Colonic mucosa (tissue), 4 donors: ENCODE results near the gene CSTA. TPM values are rescaled to one million over a fixed set of nuclear protein-coding genes. Genes with fewer than 3 reads are reported as not detected.
A peak's percentile ranks its signal among the peaks of the same experiment; 100 is the strongest.

Source experiments
- DNase-seq: peaks from one replicate; pipeline ENCODE4 v3.0.0-alpha.2; 2020
- H3K27ac ChIP-seq: fragments of 200-600 bp; one replicate; pipeline ENCODE4 v1.8.0; 2021
- H3K27me3 ChIP-seq: fragments of 200-600 bp; one replicate; pipeline ENCODE4 v1.8.0; 2021
- H3K36me3 ChIP-seq: fragments of 200-600 bp; one replicate; pipeline ENCODE4 v1.8.0; 2021
- H3K4me1 ChIP-seq: fragments of 200-600 bp; one replicate; pipeline ENCODE4 v1.8.0; 2021; ENCODE audit warnings: mild to moderate bottlenecking
- H3K4me3 ChIP-seq: fragments of 200-600 bp; one replicate; pipeline ENCODE4 v1.8.0; 2021
- H3K9ac ChIP-seq, 2 donors: one replicate each; pipeline ENCODE4 v1.7.0; 2013; ENCODE audit warnings: control low read depth in 2 of 2, low read depth in 2 of 2, low read length in 2 of 2
- H3K9me3 ChIP-seq: fragments of 200-600 bp; one replicate; pipeline ENCODE4 v1.8.0; 2021
- CTCF ChIP-seq: fragments of 200-600 bp; IDR thresholded peaks from one replicate; pipeline ENCODE4 v1.8.0; 2022; ENCODE audit warnings: antibody characterized with exemption, mild to moderate bottlenecking
- intact Hi-C: fragments of 100-400 bp; cut with DNase I; formaldehyde crosslinking; loops from one replicate; pipeline ENCODE4 v1.14.1; 2022
- total RNA-seq, 2 donors: library from RNA; stranded (reverse); fragmentation: NEBNext Ultra II Directional in 1 of 2; extraction: Animal tissue kit (Norgen Biotek cat#: 25700) in 1 of 2; gene quantifications; one replicate each; pipeline ENCODE4 v1.2.1, GENCODE V29; 2021
- donor health status: healthy.
- donor health status: DM: no; HTN: no; CAD: no.
- donor health status: DM: no; HTN: no; CAD: no.

CSTA gene
- total RNA-seq, 2 donors from 2014 or later, result 1.2 TPM; not detected in 1

GRCh38 chr3:122295266-122296062 lies 29.6 kb upstream of the CSTA start:
- no peak for TF ChIP-seq CTCF
- no peak overlapping the region for H3K27ac ChIP-seq

DNA sequence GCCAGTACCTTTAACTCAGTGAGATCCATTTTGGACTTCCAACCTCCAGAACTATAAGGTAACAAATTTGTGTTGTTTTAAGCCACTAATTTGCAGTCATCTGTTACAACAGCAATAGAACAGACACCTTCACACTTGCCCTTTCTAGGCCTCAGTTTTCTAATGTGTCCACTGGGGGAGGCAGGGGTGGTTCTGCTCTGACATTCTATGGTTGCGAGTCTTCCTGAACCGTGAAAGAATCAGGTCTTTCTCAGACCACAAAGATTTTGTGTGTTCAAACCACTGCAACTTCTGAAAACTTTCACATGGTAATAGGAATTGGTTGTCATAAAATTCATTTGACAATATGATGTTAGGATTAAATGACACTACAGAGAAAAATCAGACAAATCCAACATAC lies 26.8 kb upstream of the CSTA start:
- Histone ChIP-seq H3K27ac (no peak overlapping the region), H3K4me1 (no peaks in the 10 kb centered on the region), H3K4me3 (no peak overlapping the region), H3K9me3 (no peaks in the 10 kb centered on the region), H3K36me3 (no peaks in the 10 kb centered on the region), H3K27me3 (no peaks in the 10 kb centered on the region), H3K9ac (no peak overlapping the region)
- no peak for TF ChIP-seq CTCF
- no peak for DNase-seq
- intact Hi-C loops, result no loop called here

More at GRCh38 chr3:122295266-122296062, 29.6 kb upstream of the CSTA start:
- Histone ChIP-seq H3K9me3 (no peaks in the 10 kb centered on the region), H3K36me3 (no peaks in the 10 kb centered on the region), H3K4me3 (no peak overlapping the region), H3K4me1 (no peaks in the 10 kb centered on the region), H3K27me3 (no peaks in the 10 kb centered on the region), H3K9ac (no peak overlapping the region)
- intact Hi-C loops, result no loop called here
- no peak for DNase-seq

DNA sequence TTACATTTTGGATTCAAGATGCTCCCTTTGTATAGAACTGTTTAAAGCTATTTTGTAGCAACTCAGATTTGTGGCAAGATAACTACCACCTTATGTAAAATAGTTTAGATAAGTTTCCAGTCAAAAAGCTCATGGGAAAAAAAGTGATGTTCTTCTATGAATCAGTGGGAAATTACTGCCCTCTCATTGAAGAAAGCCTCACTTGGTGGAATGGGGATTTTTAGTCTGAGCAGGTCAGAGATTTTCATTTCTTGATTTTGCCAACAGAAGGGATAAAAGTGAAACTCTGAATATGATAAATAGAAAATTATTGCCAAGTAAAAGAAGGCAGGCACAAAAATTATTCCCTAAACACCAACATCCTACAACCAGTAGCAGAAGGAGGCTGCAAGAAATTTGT lies 25.8 kb upstream of the CSTA start:
- no peaks in the 10 kb centered on the region for H3K9me3 ChIP-seq
- H3K4me1 ChIP-seq, result no peaks in the 10 kb centered on the region
- TF ChIP-seq CTCF, result no peak
- no peak for DNase-seq
- intact Hi-C loops, result no loop called here
- no peaks in the 10 kb centered on the region for H3K27me3 ChIP-seq
- no peak overlapping the region for H3K4me3 ChIP-seq
- no peak overlapping the region for H3K27ac ChIP-seq
- no peaks in the 10 kb centered on the region for H3K36me3 ChIP-seq
- no peak overlapping the region for H3K9ac ChIP-seq

- H3K4me3 ChIP-seq, result no peak overlapping the region
- no peaks in the 10 kb centered on the region for H3K27me3 ChIP-seq
- peak; percentile 40 for DNase-seq
- no peak overlapping the region for H3K9ac ChIP-seq
- no peaks in the 10 kb centered on the region for H3K36me3 ChIP-seq
- H3K4me1 ChIP-seq, result no peaks in the 10 kb centered on the region
- no peaks in the 10 kb centered on the region for H3K9me3 ChIP-seq
- intact Hi-C loops, result no loop called here
- peak; percentile 58 for TF ChIP-seq CTCF
- no peak overlapping the region for H3K27ac ChIP-seq
These were observed 25.1 kb upstream of the CSTA start for GRCh38 chr3:122299872-122300460.

GRCh38 chr3:122301063-122301462 lies 24.0 kb upstream of the CSTA start:
- no peak overlapping the region for H3K9ac ChIP-seq
- intact Hi-C loops, result no loop called here

More at GRCh38 chr3:122301063-122301462, 24.0 kb upstream of the CSTA start:
- no peak overlapping the region for H3K27ac ChIP-seq
- H3K36me3 ChIP-seq, result no peaks in the 10 kb centered on the region
- H3K4me3 ChIP-seq, result no peak overlapping the region
- no peaks in the 10 kb centered on the region for H3K9me3 ChIP-seq
- TF ChIP-seq CTCF, result no peak
- DNase-seq, result no peak
- no peaks in the 10 kb centered on the region for H3K27me3 ChIP-seq
- no peaks in the 10 kb centered on the region for H3K4me1 ChIP-seq
